ENCODE measurements around the gene MYO5C. TPM values are rescaled to one million over a fixed set of nuclear protein-coding genes. Genes with fewer than 3 reads are reported as not detected.

The MYO5C gene
- total RNA-seq, 4 donors from 2014 or later: 3.7 to 12.4 (median 7.6) TPM

GRCh38 chr15:52317688-52318087, 22.1 kb upstream of the MYO5C start:
- 93% methylated on average over 2 of the region's 2 CpGs for WGBS
- Histone ChIP-seq H3K4me3 (no peak overlapping the region), H3K36me3 (peaks cover 32 to 95% (median 64%) of the 10 kb centered on the region in 4 donors), H3K27ac (replicated peaks in 1 of 4) (no peak overlapping the region), H3K9me3 (no peaks in the 10 kb centered on the region), H3K27me3 (no peaks in the 10 kb centered on the region), H3K4me1 (no peaks in the 10 kb centered on the region)
- intact Hi-C loops (cut with DNase I): no loop called here
- TF ChIP-seq POLR2AphosphoS5 (IDR thresholded peaks at IDR 0.05): no peak
- TF ChIP-seq CTCF (IDR thresholded peaks at IDR 0.05): no peak
- TF ChIP-seq EP300 (IDR thresholded peaks at IDR 0.05): no peak
- TF ChIP-seq POLR2A (IDR thresholded peaks at IDR 0.05; ENCODE audit: low read depth): no peak
- DNase-seq (ENCODE audit: extremely low spot score): no peak

- H3K4me3 ChIP-seq: no peak overlapping the region
- no peaks in the 10 kb centered on the region for H3K4me1 ChIP-seq
- TF ChIP-seq POLR2A (IDR thresholded peaks at IDR 0.05; ENCODE audit: low read depth) (no peak), CTCF (IDR thresholded peaks at IDR 0.05) (no peak), POLR2AphosphoS5 (IDR thresholded peaks at IDR 0.05) (no peak)
- no peak for DNase-seq (ENCODE audit: extremely low spot score)
- WGBS: 100% methylated on average over 2 of the region's 2 CpGs
- H3K9me3 ChIP-seq: no peaks in the 10 kb centered on the region
- no peak overlapping the region for H3K27ac ChIP-seq (replicated peaks in 1 of 4)
- H3K36me3 ChIP-seq: peaks cover 36 to 97% (median 65%) of the 10 kb centered on the region in 4 donors
- intact Hi-C loops (cut with DNase I): no loop called here
- H3K27me3 ChIP-seq: no peaks in the 10 kb centered on the region
Observed at GRCh38 chr15:52317022-52317421, 21.4 kb upstream of the MYO5C start.

GRCh38 chr15:52309154-52309548, 13.5 kb upstream of the MYO5C start:
- H3K9me3 ChIP-seq: no peaks in the 10 kb centered on the region
- no peak for DNase-seq (ENCODE audit: extremely low spot score)
- no peaks in the 10 kb centered on the region for H3K27me3 ChIP-seq
- intact Hi-C loops (cut with DNase I): no loop called here
- 85% methylated on average over 6 of the region's 6 CpGs for WGBS
- peaks cover 4 to 43% (median 21%) of the 10 kb centered on the region in 4 donors for H3K36me3 ChIP-seq
- no peak for TF ChIP-seq CTCF (IDR thresholded peaks at IDR 0.05)
- TF ChIP-seq EP300 (IDR thresholded peaks at IDR 0.05): no peak
- no peak for TF ChIP-seq POLR2AphosphoS5 (IDR thresholded peaks at IDR 0.05)
- TF ChIP-seq POLR2A (IDR thresholded peaks at IDR 0.05; ENCODE audit: low read depth): no peak
- no peak overlapping the region for H3K27ac ChIP-seq (replicated peaks in 1 of 4)
- peaks cover 0 to 7% (median 0%) of the 10 kb centered on the region in 4 donors for H3K4me1 ChIP-seq
- no peak overlapping the region for H3K4me3 ChIP-seq

- TF ChIP-seq CTCF (IDR thresholded peaks at IDR 0.05): no peak
- TF ChIP-seq EP300 (IDR thresholded peaks at IDR 0.05): no peak
- no peak for TF ChIP-seq POLR2A (IDR thresholded peaks at IDR 0.05; ENCODE audit: low read depth)
- TF ChIP-seq POLR2AphosphoS5 (IDR thresholded peaks at IDR 0.05): no peak
- 83% methylated on average over 8 of the region's 8 CpGs for WGBS
- H3K4me3 ChIP-seq: no peak overlapping the region
- DNase-seq (ENCODE audit: extremely low spot score): no peak
- H3K9me3 ChIP-seq: no peaks in the 10 kb centered on the region
- H3K27me3 ChIP-seq: no peaks in the 10 kb centered on the region
- no peak overlapping the region for H3K27ac ChIP-seq (replicated peaks in 1 of 4)
- H3K4me1 ChIP-seq: peaks cover 0 to 7% (median 0%) of the 10 kb centered on the region in 4 donors
- intact Hi-C loops (cut with DNase I): no loop called here
- H3K36me3 ChIP-seq: peaks cover 4 to 37% (median 20%) of the 10 kb centered on the region in 4 donors
Observed at GRCh38 chr15:52308446-52309153, 13.0 kb upstream of the MYO5C start.
